ENCODE data around the gene ZNF335.

GRCh38 chr20:45957021-45957941 lies 14.7 kb downstream of the ZNF335 start:
- TF ChIP-seq POLR2A (IDR thresholded peaks at IDR 0.05) (no peak), CTCF (IDR thresholded peaks at IDR 0.05) (no peak), EP300 (IDR thresholded peaks at IDR 0.05) (no peak)

Data from ovary (tissue), 3 donors.